GM12892 (cell line): Measurements from ENCODE around the gene NFATC2.

ENCODE experiments used
- POLR2A ChIP-seq: IDR thresholded peaks from 2 replicates; pipeline ENCODE4 v1.6.1; 2011; ENCODE audit warnings: low read depth, low read length, control low read depth
- POLR2AphosphoS5 ChIP-seq: IDR thresholded peaks from 2 replicates; pipeline ENCODE4 v1.6.1; 2011; ENCODE audit warnings: low read depth, low read length, control low read depth

DNA sequence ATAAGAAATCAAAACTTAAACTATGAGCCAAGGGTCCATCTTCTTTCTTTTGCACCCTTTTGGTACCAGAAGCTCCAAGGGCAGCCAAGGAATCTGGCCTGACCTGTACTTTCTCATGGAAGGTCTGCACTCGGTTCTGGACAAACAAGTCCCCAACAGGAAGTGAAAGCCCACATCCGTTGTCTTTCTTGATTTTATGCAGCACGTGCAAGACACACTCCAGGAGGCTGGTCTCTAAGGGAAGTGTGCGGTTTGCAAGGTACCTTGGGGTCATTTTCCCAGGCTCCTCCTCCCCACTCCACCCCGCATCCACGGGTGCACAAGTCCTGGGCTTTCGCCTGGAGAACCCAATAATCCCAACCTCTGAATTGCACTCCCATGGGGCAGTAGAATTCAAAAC is 101.9 kb downstream of the NFATC2 start:
- TF ChIP-seq POLR2A (no peak), POLR2AphosphoS5 (no peak)
